ENCODE results near the gene CABLES2.

The CABLES2 gene

GRCh38 chr20:62362991-62363919 is 43.8 kb downstream of the CABLES2 start:
- TF ChIP-seq EZH2phosphoT487 (IDR thresholded peaks at IDR 0.05; ENCODE audit: borderline replicate concordance) (no peak), CTCF (conservative IDR thresholded peaks at IDR 0.05; ENCODE audit: low read length) (no peak)
- no peak overlapping the region for H2AFZ ChIP-seq (ENCODE audit: low read length)
- H3F3A ChIP-seq (ENCODE audit: low read depth), result no peaks in the 10 kb centered on the region
- no peaks in the 10 kb centered on the region for H3K79me2 ChIP-seq (ENCODE audit: insufficient read depth, low read length)
- no peaks in the 10 kb centered on the region for H3K9me3 ChIP-seq (ENCODE audit: insufficient read depth, low read depth, low read length)
- no peaks in the 10 kb centered on the region for H3K4me1 ChIP-seq (ENCODE audit: insufficient read depth, low read length, poor library complexity, severe bottlenecking)
- H3K9me2 ChIP-seq (replicated peaks; ENCODE audit: low read depth, low read length), result no peaks in the 10 kb centered on the region
- no peaks in the 10 kb centered on the region for H3K27me3 ChIP-seq (ENCODE audit: insufficient read depth, low read length, poor library complexity, severe bottlenecking)
- H3K4me2 ChIP-seq (ENCODE audit: low read depth, low read length, poor library complexity, severe bottlenecking), result no peak overlapping the region
- H3K9ac ChIP-seq (ENCODE audit: low read depth, low read length, poor library complexity, severe bottlenecking), result no peak overlapping the region
- H3K4me3 ChIP-seq (ENCODE audit: low read length, poor library complexity, severe bottlenecking), result no peak overlapping the region
- no peaks in the 10 kb centered on the region for H3K36me3 ChIP-seq (ENCODE audit: insufficient read depth, low read length)
- H4K20me1 ChIP-seq (ENCODE audit: insufficient read depth, low read length, poor library complexity, severe bottlenecking), result no peaks in the 10 kb centered on the region

DNA sequence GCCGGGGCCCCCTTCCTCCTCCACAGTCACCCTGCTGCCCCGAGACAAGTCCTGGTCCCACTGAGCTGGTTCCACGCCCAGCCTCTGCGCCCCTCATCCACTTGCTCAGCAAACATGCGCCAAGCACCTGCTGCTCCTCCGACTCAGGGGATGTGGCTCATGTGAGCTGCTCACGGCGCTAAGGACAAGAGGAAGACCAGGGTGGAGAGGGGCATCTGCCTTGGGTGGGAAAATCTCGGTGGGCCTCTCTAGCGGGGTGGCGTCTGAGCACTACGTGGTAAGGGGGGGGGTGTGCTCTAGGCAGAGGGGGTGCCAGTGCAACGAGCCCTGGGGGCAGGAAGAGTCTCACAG is 44.5 kb downstream of the CABLES2 start:
- H3K4me2 ChIP-seq (ENCODE audit: low read depth, low read length, poor library complexity, severe bottlenecking), result no peak overlapping the region
- no peaks in the 10 kb centered on the region for H3K9me2 ChIP-seq (replicated peaks; ENCODE audit: low read depth, low read length)
- no peaks in the 10 kb centered on the region for H4K20me1 ChIP-seq (ENCODE audit: insufficient read depth, low read length, poor library complexity, severe bottlenecking)
- no peaks in the 10 kb centered on the region for H3F3A ChIP-seq (ENCODE audit: low read depth)
- H3K79me2 ChIP-seq (ENCODE audit: insufficient read depth, low read length), result no peaks in the 10 kb centered on the region
- no peaks in the 10 kb centered on the region for H3K9me3 ChIP-seq (ENCODE audit: insufficient read depth, low read depth, low read length)
- H3K4me3 ChIP-seq (ENCODE audit: low read length, poor library complexity, severe bottlenecking), result no peak overlapping the region
- no peaks in the 10 kb centered on the region for H3K36me3 ChIP-seq (ENCODE audit: insufficient read depth, low read length)
- TF ChIP-seq EZH2phosphoT487 (IDR thresholded peaks at IDR 0.05; ENCODE audit: borderline replicate concordance) (no peak), CTCF (conservative IDR thresholded peaks at IDR 0.05; ENCODE audit: low read length) (no peak)
- no peaks in the 10 kb centered on the region for H3K4me1 ChIP-seq (ENCODE audit: insufficient read depth, low read length, poor library complexity, severe bottlenecking)
- H2AFZ ChIP-seq (ENCODE audit: low read length), result no peak overlapping the region
- H3K27me3 ChIP-seq (ENCODE audit: insufficient read depth, low read length, poor library complexity, severe bottlenecking), result no peaks in the 10 kb centered on the region
- no peak overlapping the region for H3K9ac ChIP-seq (ENCODE audit: low read depth, low read length, poor library complexity, severe bottlenecking)

DNA sequence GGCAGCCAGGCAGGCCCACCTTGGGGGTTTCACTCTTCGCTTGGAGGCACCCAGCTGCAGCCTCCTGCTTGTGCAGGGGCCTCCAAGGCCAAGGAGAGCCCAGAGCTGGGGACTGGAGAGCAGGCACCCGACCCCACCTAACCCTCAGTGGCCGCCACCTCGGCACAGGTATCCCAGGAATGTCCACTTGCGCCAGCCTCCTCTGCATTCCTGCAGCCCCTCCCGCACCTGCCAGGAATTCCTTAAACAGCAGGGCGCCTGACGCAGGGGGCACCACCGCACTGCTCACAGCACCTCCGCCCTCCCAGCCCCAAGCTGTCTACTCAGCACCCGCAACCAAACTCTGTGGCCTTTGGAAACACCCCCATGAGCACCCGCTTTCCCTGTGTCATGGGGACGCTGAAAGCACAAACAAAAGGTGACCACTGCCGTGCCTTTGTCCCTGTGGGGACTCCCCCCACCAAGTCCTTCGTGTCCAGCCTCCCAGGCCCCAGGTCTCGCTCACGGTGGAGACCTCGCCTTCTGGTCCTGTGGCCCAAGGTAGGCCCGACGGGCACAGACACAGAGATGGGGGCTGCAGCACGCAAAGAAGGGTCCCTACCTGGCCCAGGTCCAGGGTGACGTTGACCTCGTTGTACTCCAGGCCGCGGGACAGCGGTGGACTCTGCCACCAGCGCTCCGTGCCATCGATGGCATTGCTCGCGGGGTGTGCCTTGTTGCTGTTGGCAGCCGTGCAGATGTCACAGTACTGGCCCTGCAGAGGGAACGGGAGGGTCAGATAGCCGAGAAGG is 45.1 kb downstream of the CABLES2 start:
- Histone ChIP-seq H3K27me3 (ENCODE audit: insufficient read depth, low read length, poor library complexity, severe bottlenecking) (no peaks in the 10 kb centered on the region), H3K9ac (ENCODE audit: low read depth, low read length, poor library complexity, severe bottlenecking) (no peak overlapping the region), H3K36me3 (ENCODE audit: insufficient read depth, low read length) (no peaks in the 10 kb centered on the region), H3K9me3 (ENCODE audit: insufficient read depth, low read depth, low read length) (no peaks in the 10 kb centered on the region), H3K4me1 (ENCODE audit: insufficient read depth, low read length, poor library complexity, severe bottlenecking) (no peaks in the 10 kb centered on the region), H3K79me2 (ENCODE audit: insufficient read depth, low read length) (no peaks in the 10 kb centered on the region), H3F3A (ENCODE audit: low read depth) (no peaks in the 10 kb centered on the region), H2AFZ (ENCODE audit: low read length) (no peak overlapping the region), H4K20me1 (ENCODE audit: insufficient read depth, low read length, poor library complexity, severe bottlenecking) (no peaks in the 10 kb centered on the region), H3K4me3 (ENCODE audit: low read length, poor library complexity, severe bottlenecking) (no peak overlapping the region), H3K4me2 (ENCODE audit: low read depth, low read length, poor library complexity, severe bottlenecking) (no peak overlapping the region), H3K9me2 (replicated peaks; ENCODE audit: low read depth, low read length) (no peaks in the 10 kb centered on the region)
- TF ChIP-seq CTCF (conservative IDR thresholded peaks at IDR 0.05; ENCODE audit: low read length) (no peak), EZH2phosphoT487 (IDR thresholded peaks at IDR 0.05; ENCODE audit: borderline replicate concordance) (no peak)
